ENCODE results near the gene PACRG. TPM values are rescaled to one million over a fixed set of nuclear protein-coding genes. Genes with fewer than 3 reads are reported as not detected.

PACRG gene
- total and polyA plus RNA-seq, 2 of the 13 experiments (the other 11 are each of a cell fraction or from before 2014, with no cell fraction given) = 0.13 TPM; not detected in 1

GRCh38 chr6:163198396-163198795 is 470.6 kb downstream of the PACRG start:
- no TSS peak for BruUV-seq (replicated peaks)
- H3K27me3 ChIP-seq (ENCODE audit: control insufficient read depth in 1 of 2, insufficient read depth in 2 of 2, low read length in 2 of 2) = peaks cover 3 to 39% of the 10 kb centered on the region in 2 experiments; a peak in 4 of 5 replicates
- no peak overlapping the region for H3K4me3 ChIP-seq (replicated peaks in 1 of 3; ENCODE audit: insufficient read depth in 1 of 3, low read depth in 2 of 3, low read length in 3 of 3)
- intact Hi-C loops (cut with micrococcal nuclease; ENCODE audit: unreplicated experiment) (no loop called here), in situ Hi-C loops (cut with HindIII; ENCODE audit: extremely low pct_ligation_motif_present, low pct_unique_long_range_greater_than_20kb) (loop anchor here (25.0 kb wide), 1 partner anchor 914 kb away; no protein-coding TSS in a partner anchor)
- H3K9ac ChIP-seq (ENCODE audit: insufficient read depth, low read depth, low read length) = no peak overlapping the region
- no peaks in the 10 kb centered on the region for H4K20me1 ChIP-seq (ENCODE audit: insufficient read depth, low read length)
- ATAC-seq (no peak), DNase-seq (ENCODE audit: low spot score) (no peak), FAIRE-seq (no peak)
- H3K9me3 ChIP-seq (ENCODE audit: low read length) = no peaks in the 10 kb centered on the region
- 10% methylated on average over 6 of the region's 6 CpGs for WGBS (ENCODE audit: low lambda C conversion rate)
- TF ChIP-seq ZNF354B (CRISPR knock-in tag; IDR thresholded peaks at IDR 0.05) (no peak), TOE1 (CRISPR knock-in tag; IDR thresholded peaks at IDR 0.05) (no peak), TFAP4 (IDR thresholded peaks at IDR 0.05; ENCODE audit: borderline replicate concordance, low read depth) (no peak), RARA (CRISPR knock-in tag; IDR thresholded peaks at IDR 0.05) (no peak), BCL3 (CRISPR knock-in tag; IDR thresholded peaks at IDR 0.05) (no peak), GTF2F1 (IDR thresholded peaks at IDR 0.05; ENCODE audit: low read length) (no peak), HES4 (CRISPR knock-in tag; IDR thresholded peaks at IDR 0.05; ENCODE audit: borderline replicate concordance) (no peak), TSC22D2 (CRISPR knock-in tag; IDR thresholded peaks at IDR 0.05; ENCODE audit: borderline replicate concordance) (no peak), REL (CRISPR knock-in tag; conservative IDR thresholded peaks at IDR 0.05) (no peak)
- no peaks in the 10 kb centered on the region for H3K79me2 ChIP-seq (ENCODE audit: insufficient read depth, low read length)
- CTCF ChIA-PET (ENCODE audit: low intra/inter-chr PET ratio, low total read pairs) = no interaction called here
- no peak overlapping the region for H3K4me2 ChIP-seq (ENCODE audit: low read depth, low read length)
- no peaks in the 10 kb centered on the region for H3K36me3 ChIP-seq (replicated peaks in 1 of 2; ENCODE audit: control insufficient read depth in 1 of 2, insufficient read depth in 2 of 2, low read length in 2 of 2)
- H2AFZ ChIP-seq (ENCODE audit: low read length) = no peak overlapping the region
- POLR2A ChIA-PET = no interaction called here
- H3K4me1 ChIP-seq (ENCODE audit: insufficient read depth, low read length) = no peaks in the 10 kb centered on the region
- H3K27ac ChIP-seq (ENCODE audit: extremely low read length, insufficient read depth, low read length) = no peak overlapping the region
